H1 (cell line): ENCODE measurements around the gene FAAP100. TPM values are rescaled to one million over a fixed set of nuclear protein-coding genes. Genes with fewer than 3 reads are reported as not detected.
A peak's percentile ranks its signal among the peaks of the same experiment; 100 is the strongest.

Experiments used
- CTCF ChIA-PET: fragments of 300-600 bp; sonication (Branson Sonifier 250); formaldehyde crosslinking; loops from one replicate; lab custom pipeline; 2021; ENCODE audit not compliant: partially characterized antibody; lab: Charles Lee
- POLR2A ChIA-PET: fragments of 300-600 bp; sonication (Branson Sonifier 250); formaldehyde crosslinking; loops from one replicate; lab custom pipeline; 2021; ENCODE audit warnings: inconsistent platforms; ENCODE audit not compliant: partially characterized antibody; lab: Charles Lee
- DNase-seq, 2 experiments: peaks; one replicate each; pipeline versions ENCODE4 v3.0.0 to v3.0.0-alpha.2; 2010 to 2022; ENCODE audit warnings: low spot score in 2 of 2, low read depth in 1 of 2, mixed read lengths in 1 of 2
- FAIRE-seq: peaks from 2 replicates; lab custom pipeline; 2011; peaks lifted over from hg19 to GRCh38; lab: Jason Lieb, UNC
- H2AFZ ChIP-seq: 2 replicates; pipeline ENCODE4 v1.8.1; 2012; ENCODE audit warnings: low read length, inconsistent platforms
- H2AK5ac ChIP-seq: 2 replicates; pipeline ENCODE4 v1.6.1; 2013; ENCODE audit warnings: low read depth, low read length
- H2BK120ac ChIP-seq: replicated peaks from 2 replicates; pipeline ENCODE3; 2013; ENCODE audit warnings: low read depth, low read length, inconsistent platforms
- H2BK12ac ChIP-seq: 2 replicates; pipeline ENCODE4 v1.6.1; 2013; ENCODE audit warnings: low read depth, low read length
- H2BK15ac ChIP-seq: 2 replicates; pipeline ENCODE4 v1.6.1; 2013; ENCODE audit warnings: low read length
- H2BK20ac ChIP-seq: 2 replicates; pipeline ENCODE4 v1.6.1; 2013; ENCODE audit warnings: low read length
- H2BK5ac ChIP-seq: 2 replicates; pipeline ENCODE4 v1.6.1; 2013; ENCODE audit warnings: low read depth, low read length
- H3K14ac ChIP-seq: 2 replicates; pipeline ENCODE4 v1.6.1; 2013; ENCODE audit warnings: inconsistent platforms; ENCODE audit not compliant: insufficient read length
- H3K18ac ChIP-seq: 2 replicates; pipeline ENCODE4 v1.6.1; 2013; ENCODE audit warnings: low read length; ENCODE audit errors: extremely low read depth
- H3K23ac ChIP-seq: 2 replicates; pipeline ENCODE4 v1.6.1; 2013; ENCODE audit warnings: inconsistent platforms; ENCODE audit not compliant: insufficient read length
- H3K23me2 ChIP-seq: 2 replicates; pipeline ENCODE4 v1.6.1; 2013; ENCODE audit warnings: low read depth, low read length
- H3K27ac ChIP-seq: 2 replicates; pipeline ENCODE4 v1.6.1; 2011; ENCODE audit warnings: low read depth, low read length, inconsistent platforms
- H3K27me3 ChIP-seq, 4 experiments: replicated peaks in 1 of 4; 1 replicate in 1 of 4; 2 replicates in 3 of 4; pipeline versions ENCODE4 v1.6.1 to v1.8.1; 2011 to 2013; ENCODE audit warnings: low read length in 3 of 4, mild to moderate bottlenecking in 3 of 4, inconsistent platforms in 2 of 4, mixed read lengths in 2 of 4, moderate library complexity in 1 of 4; ENCODE audit not compliant: control insufficient read depth in 3 of 4, insufficient read depth in 3 of 4; ENCODE audit errors: extremely low read depth in 1 of 4
- H3K36me3 ChIP-seq, 4 experiments: 2 replicates each; pipeline versions ENCODE4 v1.6.1 to v1.8.1; 2011 to 2013; ENCODE audit warnings: mild to moderate bottlenecking in 4 of 4, low read length in 3 of 4, moderate library complexity in 2 of 4, control low read depth in 1 of 4, inconsistent platforms in 1 of 4; ENCODE audit not compliant: insufficient read depth in 4 of 4, control insufficient read depth in 2 of 4
- H3K4ac ChIP-seq: replicated peaks from 2 replicates; pipeline ENCODE3; 2013; ENCODE audit warnings: low read length, low read depth, mixed read lengths, inconsistent platforms; ENCODE audit not compliant: insufficient read length
- H3K4me1 ChIP-seq, 4 experiments: replicated peaks in 1 of 4; 1 replicate in 1 of 4; 2 replicates in 3 of 4; pipeline versions ENCODE4 v1.6.1 to v1.8.1; 2011 to 2013; ENCODE audit warnings: low read length in 3 of 4, inconsistent platforms in 2 of 4, mixed read lengths in 1 of 4; ENCODE audit not compliant: insufficient read depth in 4 of 4, control insufficient read depth in 3 of 4
- H3K4me2 ChIP-seq, 2 experiments: 2 replicates each; pipeline versions ENCODE4 v1.6.1 to v1.8.1; 2011 to 2013; ENCODE audit warnings: low read depth in 2 of 2, low read length in 2 of 2, control low read depth in 1 of 2, inconsistent platforms in 1 of 2, mild to moderate bottlenecking in 1 of 2; ENCODE audit not compliant: insufficient read depth in 1 of 2
- H3K4me3 ChIP-seq, 4 experiments: fragments of 200-600, 300-600 bp in 1 of 4; sonication (generic), shearing (Covaris generic), sonication (Bioruptor Twin) in 1 of 4; 2 replicates each; pipeline versions ENCODE4 v1.5.1 to v1.8.1; 2011 to 2016; ENCODE audit warnings: low read length in 4 of 4, low read depth in 3 of 4, control low read depth in 2 of 4, inconsistent platforms in 2 of 4, mild to moderate bottlenecking in 2 of 4, mixed read lengths in 1 of 4, moderate library complexity in 1 of 4; ENCODE audit not compliant: insufficient read depth in 2 of 4; ENCODE audit errors: extremely low read depth in 1 of 4
- H3K56ac ChIP-seq: replicated peaks from 2 replicates; pipeline ENCODE3; 2013; ENCODE audit warnings: low read depth, mild to moderate bottlenecking, mixed read lengths, low read length, inconsistent platforms; ENCODE audit not compliant: insufficient read length
- H3K79me1 ChIP-seq: 2 replicates; pipeline ENCODE4 v1.6.1; 2013; ENCODE audit warnings: low read depth, low read length, control low read depth
- H3K79me2 ChIP-seq, 2 experiments: 2 replicates each; pipeline versions ENCODE4 v1.6.1 to v1.8.1; 2012 to 2013; ENCODE audit warnings: low read length in 2 of 2, mild to moderate bottlenecking in 2 of 2, inconsistent platforms in 1 of 2; ENCODE audit not compliant: insufficient read depth in 2 of 2, control insufficient read depth in 1 of 2
- H3K9ac ChIP-seq, 4 experiments: replicated peaks in 1 of 4; 1 replicate in 1 of 4; 2 replicates in 3 of 4; pipeline versions ENCODE4 v1.6.1 to v1.8.1; 2011 to 2013; ENCODE audit warnings: low read depth in 3 of 4, low read length in 3 of 4, control low read depth in 2 of 4, mild to moderate bottlenecking in 2 of 4, moderate library complexity in 2 of 4, inconsistent platforms in 1 of 4; ENCODE audit errors: extremely low read depth in 1 of 4
- H3K9me3 ChIP-seq, 2 experiments: 2 replicates each; pipeline versions ENCODE4 v1.6.1 to v1.8.1; 2012 to 2013; ENCODE audit warnings: mild to moderate bottlenecking in 2 of 2, moderate library complexity in 2 of 2, control low read depth in 1 of 2, inconsistent platforms in 1 of 2, low read depth in 1 of 2, low read length in 1 of 2, mixed read lengths in 1 of 2; ENCODE audit not compliant: insufficient read depth in 2 of 2
- H4K20me1 ChIP-seq, 2 experiments: replicated peaks in 1 of 2; 2 replicates each; pipeline versions ENCODE3 to v1.8.1; 2011 to 2013; ENCODE audit warnings: inconsistent platforms in 2 of 2, low read length in 2 of 2, mild to moderate bottlenecking in 1 of 2; ENCODE audit not compliant: insufficient read depth in 2 of 2, control insufficient read depth in 1 of 2
- H4K5ac ChIP-seq: 2 replicates; pipeline ENCODE4 v1.6.1; 2013; ENCODE audit warnings: low read length, low read depth, mixed read lengths, inconsistent platforms; ENCODE audit not compliant: insufficient read length
- H4K8ac ChIP-seq: 2 replicates; pipeline ENCODE4 v1.8.0; 2013; ENCODE audit warnings: mild to moderate bottlenecking, moderate library complexity, low read length, inconsistent platforms; ENCODE audit not compliant: insufficient read depth; ENCODE audit errors: extremely low read depth
- H4K91ac ChIP-seq: replicated peaks from 2 replicates; pipeline ENCODE3; 2013; ENCODE audit warnings: low read length, mixed read lengths, inconsistent platforms; ENCODE audit not compliant: insufficient read length
- KDM4A ChIP-seq: IDR thresholded peaks from one replicate; pipeline ENCODE4 v1.7.1; 2012; ENCODE audit warnings: low read depth, mild to moderate bottlenecking, moderate library complexity, low read length, inconsistent platforms; ENCODE audit not compliant: severe bottlenecking
- SP1 ChIP-seq: IDR thresholded peaks from 2 replicates; pipeline ENCODE4 v1.6.1; 2011; ENCODE audit warnings: low read depth, low read length
- WGBS, 2 experiments: shearing (Covaris generic) in 1 of 2; methylation state at CpG; one replicate each; pipeline versions ENCODE4 v1.1.6 to v1.1.7; 2013 to 2015; ENCODE audit warnings: low lambda C conversion rate in 2 of 2, mixed read lengths in 2 of 2, inconsistent platforms in 1 of 2, low coverage in 1 of 2, missing lambda C conversion rate in 1 of 2; ENCODE audit not compliant: insufficient replicate concordance in 2 of 2, insufficient coverage in 1 of 2, insufficient read length in 1 of 2; ENCODE audit errors: extremely low coverage in 1 of 2, missing lambda C conversion rate in 1 of 2; 5-methylcytosine and 5-hydroxymethylcytosine counted together
- polyA plus RNA-seq, 7 experiments: library from polyadenylated mRNA; depleted of rRNA in 3 of 7; stranded (reverse) in 5 of 7; unstranded in 2 of 7; fragments of >200 nt in 5 of 7; fragments of 200-250 nt in 2 of 7; gene quantifications; 1 replicate in 5 of 7; 2 replicates in 1 of 7; 4 replicates in 1 of 7; pipeline versions ENCODE4 v1.2.1 to v1.2.3, GENCODE V29; 2011 to 2013; ENCODE audit warnings: missing spikeins in 2 of 7, mixed read lengths in 2 of 7
- total RNA-seq: library from RNA; stranded (reverse); fragmentation: NEBNext Ultra II Directional; extraction: Animal tissue kit (Norgen Biotek cat#: 25700); gene quantifications from 2 replicates; pipeline ENCODE4 v1.2.1, GENCODE V29; 2021
- TF ChIP-seq, protein P1 (sequence below): IDR thresholded peaks from 2 replicates; pipeline ENCODE4 v1.6.1; 2011; ENCODE audit warnings: low read depth, mild to moderate bottlenecking, low read length; ENCODE audit not compliant: insufficient read depth

The FAAP100 gene
- total and polyA plus RNA-seq, 2 of the 8 experiments (the other 6 are each of a cell fraction or from before 2014, with no cell fraction given): 23.2 to 41.8 TPM

GRCh38 chr17:81580481-81580880 lies 28.3 kb upstream of the FAAP100 start:
- Histone ChIP-seq H3K23me2 (no peaks in the 10 kb centered on the region), H3K23ac (no peak overlapping the region), H3K56ac (no peak overlapping the region), H3K9ac (no peak overlapping the region), H3K79me2 (0 out of 4 replicates have a peak, but pooled peaks cover 0 to 2% of the 10 kb centered on the region in 2 experiments), H3K27ac (no peak overlapping the region), H2BK15ac (no peak overlapping the region), H3K36me3 (peaks cover 6 to 17% (median 16%) of the 10 kb centered on the region in 4 experiments), H2BK120ac (no peak overlapping the region), H4K91ac (no peak overlapping the region), H3K18ac (no peak overlapping the region), H4K8ac (peak overlapping the region; percentile 31; the same call in 1 of the 2 replicates), H3K14ac (no peak overlapping the region), H3K4ac (no peak overlapping the region), H2AK5ac (no peak overlapping the region), H2BK5ac (no peak overlapping the region), H3K9me3 (no peaks in the 10 kb centered on the region), H3K4me1 (no peaks in the 10 kb centered on the region), H3K79me1 (peaks cover 6% of the 10 kb centered on the region), H2AFZ (no peak overlapping the region), H2BK12ac (no peak overlapping the region), H4K20me1 (peaks cover 11 to 13% of the 10 kb centered on the region in 2 experiments), H3K4me2 (no peak overlapping the region), H4K5ac (no peak overlapping the region), H2BK20ac (no peak overlapping the region), H3K4me3 (no peak overlapping the region), H3K27me3 (no peaks in the 10 kb centered on the region)
- TF ChIP-seq SP1: no peak
- TF ChIP-seq, protein P1, sequence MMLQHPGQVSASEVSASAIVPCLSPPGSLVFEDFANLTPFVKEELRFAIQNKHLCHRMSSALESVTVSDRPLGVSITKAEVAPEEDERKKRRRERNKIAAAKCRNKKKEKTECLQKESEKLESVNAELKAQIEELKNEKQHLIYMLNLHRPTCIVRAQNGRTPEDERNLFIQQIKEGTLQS: no peak
- no peak for TF ChIP-seq KDM4A
- WGBS, 2 experiments: 98% methylated on average over 6 of the region's 6 CpGs; no CpG with 5 or more reads in 1 of the 2 experiments
- CTCF ChIA-PET: interaction anchor here (0.7 to 5.1 kb wide), 2 partner anchors 20 to 25 kb away, joined by 3 to 31 read pairs; no protein-coding TSS in a partner anchor
- DNase-seq: no peak
- POLR2A ChIA-PET: interaction anchor here (1.1 to 2.2 kb wide), 4 partner anchors 11 to 50 kb away, joined by 3 to 9 read pairs (median 4); no protein-coding TSS in a partner anchor
- FAIRE-seq: no peak
